Endothelial cell of umbilical vein (primary cell): ENCODE measurements around the gene TNRC6B. TPM values are rescaled to one million over a fixed set of nuclear protein-coding genes. Genes with fewer than 3 reads are reported as not detected.

Experiments
- BruUV-seq: library from RNA; stranded (reverse); fragments of 400-500 nt; replicated peaks from 2 replicates; lab custom pipeline; 2021; lab: Mats Ljungman, UMichigan
- CTCF ChIA-PET: fragments of 300-600, 350-600 bp; sonication (Branson Sonifier 250); formaldehyde crosslinking; loops from one replicate; lab custom pipeline; 2021; ENCODE audit warnings: antibody characterized with exemption, inconsistent platforms; lab: Charles Lee
- POLR2A ChIA-PET: fragments of 300-600, 350-600 bp; sonication (Branson Sonifier 250); formaldehyde crosslinking; loops from one replicate; lab custom pipeline; 2021; ENCODE audit warnings: antibody characterized with exemption, inconsistent platforms; lab: Charles Lee
- DNase-seq: peaks from one replicate; pipeline ENCODE4 v3.0.0-alpha.2; 2011; ENCODE audit warnings: low read depth, low spot score
- FAIRE-seq: peaks from 2 replicates; lab custom pipeline; 2011; peaks lifted over from hg19 to GRCh38; lab: Jason Lieb, UNC
- H2AFZ ChIP-seq: 2 replicates; pipeline ENCODE4 v1.6.0; 2012; ENCODE audit warnings: low read depth, low read length, control low read depth, inconsistent platforms
- H3K27ac ChIP-seq: 2 replicates; pipeline ENCODE4 v1.5.1; 2011; ENCODE audit warnings: low read depth, mild to moderate bottlenecking, control low read depth, low read length, moderate library complexity; ENCODE audit not compliant: insufficient read depth
- H3K27me3 ChIP-seq, 2 experiments: 2 replicates each; pipeline versions ENCODE4 v1.6.0 to v1.6.1; 2011; ENCODE audit warnings: low read length in 2 of 2, mixed read lengths in 1 of 2; ENCODE audit not compliant: control insufficient read depth in 2 of 2, insufficient read depth in 2 of 2
- H3K36me3 ChIP-seq, 2 experiments: 2 replicates in 1 of 2; 3 replicates in 1 of 2; pipeline ENCODE4 v1.5.1; 2011; ENCODE audit warnings: low read length in 2 of 2, mild to moderate bottlenecking in 1 of 2, moderate library complexity in 1 of 2; ENCODE audit not compliant: control insufficient read depth in 2 of 2, insufficient read depth in 2 of 2; ENCODE audit errors: extremely low read depth in 1 of 2
- H3K4me1 ChIP-seq: 3 replicates; pipeline ENCODE4 v1.5.1; 2011; ENCODE audit warnings: mild to moderate bottlenecking, low read length; ENCODE audit not compliant: control insufficient read depth, insufficient read depth; ENCODE audit errors: extremely low read depth
- H3K4me2 ChIP-seq: 2 replicates; pipeline ENCODE4 v1.6.1; 2011; ENCODE audit warnings: low read length, control low read depth, mixed read lengths; ENCODE audit not compliant: insufficient read depth
- H3K4me3 ChIP-seq, 3 experiments: fragments of 200-600 bp in 1 of 3; sonication (generic), shearing (Covaris generic) in 1 of 3; replicated peaks in 1 of 3; 2 replicates each; pipeline ENCODE4 v1.5.1; 2011 to 2016; ENCODE audit warnings: control low read depth in 3 of 3, low read length in 3 of 3, mild to moderate bottlenecking in 2 of 3, inconsistent platforms in 1 of 3, low read depth in 1 of 3, moderate library complexity in 1 of 3; ENCODE audit not compliant: insufficient read depth in 1 of 3
- H3K79me2 ChIP-seq: 2 replicates; pipeline ENCODE4 v1.6.0; 2012; ENCODE audit warnings: low read length, inconsistent platforms; ENCODE audit not compliant: control insufficient read depth, insufficient read depth
- H3K9ac ChIP-seq: replicated peaks from 2 replicates; pipeline ENCODE3; 2011; ENCODE audit warnings: low read length, control low read depth; ENCODE audit not compliant: insufficient read depth; ENCODE audit errors: extremely low read depth
- H3K9me1 ChIP-seq: replicated peaks from 3 replicates; pipeline ENCODE4 v1.6.0; 2011; ENCODE audit warnings: mild to moderate bottlenecking, low read length; ENCODE audit not compliant: control insufficient read depth, insufficient read depth; ENCODE audit errors: extremely low read depth
- H3K9me3 ChIP-seq: replicated peaks from 2 replicates; pipeline ENCODE4 v1.5.1; 2012; ENCODE audit warnings: low read length, inconsistent platforms; ENCODE audit not compliant: control insufficient read depth, insufficient read depth
- H4K20me1 ChIP-seq: replicated peaks from 2 replicates; pipeline ENCODE3; 2011; ENCODE audit warnings: mild to moderate bottlenecking, low read length; ENCODE audit not compliant: control insufficient read depth, insufficient read depth; ENCODE audit errors: extremely low read depth
- EZH2 ChIP-seq: IDR thresholded peaks from 2 replicates; pipeline ENCODE4 v1.6.1; 2012; ENCODE audit warnings: borderline replicate concordance, low read depth, mild to moderate bottlenecking, moderate library complexity, low read length, inconsistent platforms; ENCODE audit not compliant: severe bottlenecking
- FOS ChIP-seq: IDR thresholded peaks from 2 replicates; pipeline ENCODE4 v1.6.1; 2011; ENCODE audit warnings: mild to moderate bottlenecking, low read length, moderate library complexity, borderline replicate concordance; ENCODE audit not compliant: insufficient read depth
- GATA2 ChIP-seq: IDR thresholded peaks from 2 replicates; pipeline ENCODE4 v1.7.0; 2011; ENCODE audit warnings: low read depth, mild to moderate bottlenecking, moderate library complexity, mixed read lengths, low read length; ENCODE audit not compliant: insufficient read length, insufficient read depth
- JUN ChIP-seq: IDR thresholded peaks from 2 replicates; pipeline ENCODE4 v1.6.1; 2011; ENCODE audit warnings: borderline replicate concordance, low read depth; ENCODE audit not compliant: insufficient read length, insufficient read depth
- MAX ChIP-seq: IDR thresholded peaks from 2 replicates; pipeline ENCODE4 v1.6.1; 2011; ENCODE audit not compliant: insufficient read depth, insufficient read length
- MYC ChIP-seq: IDR thresholded peaks from one replicate; pipeline ENCODE4 v1.6.1; 2011; ENCODE audit warnings: mild to moderate bottlenecking, low read depth, low read length
- POLR2A ChIP-seq: IDR thresholded peaks from 2 replicates; pipeline ENCODE4 v1.6.1; 2012; ENCODE audit warnings: low read depth, mild to moderate bottlenecking, control low read depth, low read length
- POLR2AphosphoS5 ChIP-seq: IDR thresholded peaks from 2 replicates; pipeline ENCODE4 v1.6.1; 2012; ENCODE audit warnings: low read depth, mild to moderate bottlenecking, control low read depth, low read length, moderate library complexity; ENCODE audit not compliant: insufficient read depth
- dilution Hi-C: fragments of 300-500 bp; cut with MboI; formaldehyde crosslinking; loops from one replicate; pipeline ENCODE4 v1.15.0; 2019; ENCODE audit warnings: low sequenced_read_pairs; ENCODE audit not compliant: extremely low pct_ligation_motif_present
- intact Hi-C: fragments of 100-400 bp; cut with micrococcal nuclease; formaldehyde crosslinking; loops from one replicate; pipeline ENCODE4 v1.10.0; 2022
- polyA plus RNA-seq, 4 experiments: library from polyadenylated mRNA; depleted of rRNA in 3 of 4; stranded (reverse) in 3 of 4; unstranded in 1 of 4; fragments of >200 nt; gene quantifications; 2 replicates each; pipeline versions ENCODE4 v1.2.1 to v1.2.3, GENCODE V29; 2011 to 2012; ENCODE audit warnings: missing spikeins in 1 of 4
- total RNA-seq: library from RNA; stranded (reverse); gene quantifications from 2 replicates; pipeline ENCODE4 v1.2.3, GENCODE V29; 2021
- TF ChIP-seq, protein P1 (sequence below), 2 donors: IDR thresholded peaks; 1 replicate in 1 of 2; 2 replicates in 1 of 2; pipeline ENCODE4 v1.5.1; 2011; ENCODE audit warnings: low read length in 2 of 2, mild to moderate bottlenecking in 2 of 2, moderate library complexity in 2 of 2, control low read depth in 1 of 2, inconsistent platforms in 1 of 2, low read depth in 1 of 2; ENCODE audit not compliant: insufficient read depth in 1 of 2; ENCODE audit errors: extremely low read depth in 1 of 2

Gene TNRC6B
- total and polyA plus RNA-seq, 2 donors (not counting 3 experiments of a cell fraction or from before 2014, with no cell fraction given), result 10.6 to 37.2 TPM

GRCh38 chr22:40234658-40235057 is 56.9 kb downstream of the TNRC6B start:
- FAIRE-seq, result no peak
- CTCF ChIA-PET, result no interaction called here

GRCh38 chr22:40235308-40235707 is 57.6 kb downstream of the TNRC6B start:
- Histone ChIP-seq H3K4me2 (no peak overlapping the region), H3K9me1 (no peaks in the 10 kb centered on the region), H3K36me3 (no peaks in the 10 kb centered on the region), H3K4me3 (no peak overlapping the region), H4K20me1 (no peaks in the 10 kb centered on the region), H3K79me2 (peaks cover 26% of the 10 kb centered on the region), H3K27ac (no peak overlapping the region), H3K9ac (no peak overlapping the region), H3K4me1 (peaks cover 22% of the 10 kb centered on the region), H3K27me3 (no peaks in the 10 kb centered on the region), H3K9me3 (no peaks in the 10 kb centered on the region), H2AFZ (no peak overlapping the region)
- no TSS peak for BruUV-seq
- dilution Hi-C loops (no loop called here), intact Hi-C loops (no loop called here)
- no peak for FAIRE-seq
- CTCF ChIA-PET, result no interaction called here
- POLR2A ChIA-PET, result no interaction called here
- TF ChIP-seq POLR2A (no peak), GATA2 (no peak), JUN (no peak), MAX (no peak), FOS (no peak), MYC (no peak), POLR2AphosphoS5 (no peak), EZH2 (no peak)
- TF ChIP-seq, protein P1, sequence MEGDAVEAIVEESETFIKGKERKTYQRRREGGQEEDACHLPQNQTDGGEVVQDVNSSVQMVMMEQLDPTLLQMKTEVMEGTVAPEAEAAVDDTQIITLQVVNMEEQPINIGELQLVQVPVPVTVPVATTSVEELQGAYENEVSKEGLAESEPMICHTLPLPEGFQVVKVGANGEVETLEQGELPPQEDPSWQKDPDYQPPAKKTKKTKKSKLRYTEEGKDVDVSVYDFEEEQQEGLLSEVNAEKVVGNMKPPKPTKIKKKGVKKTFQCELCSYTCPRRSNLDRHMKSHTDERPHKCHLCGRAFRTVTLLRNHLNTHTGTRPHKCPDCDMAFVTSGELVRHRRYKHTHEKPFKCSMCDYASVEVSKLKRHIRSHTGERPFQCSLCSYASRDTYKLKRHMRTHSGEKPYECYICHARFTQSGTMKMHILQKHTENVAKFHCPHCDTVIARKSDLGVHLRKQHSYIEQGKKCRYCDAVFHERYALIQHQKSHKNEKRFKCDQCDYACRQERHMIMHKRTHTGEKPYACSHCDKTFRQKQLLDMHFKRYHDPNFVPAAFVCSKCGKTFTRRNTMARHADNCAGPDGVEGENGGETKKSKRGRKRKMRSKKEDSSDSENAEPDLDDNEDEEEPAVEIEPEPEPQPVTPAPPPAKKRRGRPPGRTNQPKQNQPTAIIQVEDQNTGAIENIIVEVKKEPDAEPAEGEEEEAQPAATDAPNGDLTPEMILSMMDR (IDR thresholded peaks at IDR 0.05; ENCODE audit: extremely low read depth in 1 of 2, insufficient read depth in 1 of 2, low read depth in 1 of 2, low read length in 2 of 2), result no peak
- DNase-seq, result no peak

More at GRCh38 chr22:40234658-40235057, 56.9 kb downstream of the TNRC6B start:
- Histone ChIP-seq H3K27ac (no peak overlapping the region), H3K9ac (no peak overlapping the region), H3K9me3 (no peaks in the 10 kb centered on the region), H2AFZ (no peak overlapping the region), H3K27me3 (no peaks in the 10 kb centered on the region), H3K4me3 (no peak overlapping the region), H3K79me2 (peaks cover 25% of the 10 kb centered on the region), H4K20me1 (no peaks in the 10 kb centered on the region), H3K4me2 (no peak overlapping the region), H3K9me1 (no peaks in the 10 kb centered on the region), H3K36me3 (no peaks in the 10 kb centered on the region), H3K4me1 (peaks cover 19% of the 10 kb centered on the region)
- no TSS peak for BruUV-seq
- no peak for DNase-seq
- POLR2A ChIA-PET, result no interaction called here
- TF ChIP-seq POLR2A, result no peak
- TF ChIP-seq EZH2, result no peak
- intact Hi-C loops (no loop called here), dilution Hi-C loops (no loop called here)
